ENCODE data around the gene RPS27A.

DNA sequence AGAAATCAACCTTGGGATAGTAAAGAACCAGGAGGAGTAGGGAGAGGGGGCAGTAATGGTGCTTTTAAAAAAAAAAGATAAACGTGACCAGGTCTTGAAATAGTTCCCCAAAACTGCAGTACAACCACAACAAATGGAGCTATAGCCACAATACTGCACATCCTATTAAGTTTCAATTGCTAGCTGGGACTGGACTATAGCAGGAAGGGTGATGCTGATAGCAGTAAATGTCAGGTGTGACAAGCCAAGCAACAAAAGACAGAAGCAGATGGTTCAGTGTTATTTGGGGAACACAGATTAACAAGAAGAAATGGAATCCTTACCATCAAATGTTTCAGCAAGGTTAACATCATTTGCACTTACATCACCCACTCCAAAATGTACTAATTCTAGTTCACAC is 10.1 kb downstream of the RPS27A start:
- TF ChIP-seq, protein P1, sequence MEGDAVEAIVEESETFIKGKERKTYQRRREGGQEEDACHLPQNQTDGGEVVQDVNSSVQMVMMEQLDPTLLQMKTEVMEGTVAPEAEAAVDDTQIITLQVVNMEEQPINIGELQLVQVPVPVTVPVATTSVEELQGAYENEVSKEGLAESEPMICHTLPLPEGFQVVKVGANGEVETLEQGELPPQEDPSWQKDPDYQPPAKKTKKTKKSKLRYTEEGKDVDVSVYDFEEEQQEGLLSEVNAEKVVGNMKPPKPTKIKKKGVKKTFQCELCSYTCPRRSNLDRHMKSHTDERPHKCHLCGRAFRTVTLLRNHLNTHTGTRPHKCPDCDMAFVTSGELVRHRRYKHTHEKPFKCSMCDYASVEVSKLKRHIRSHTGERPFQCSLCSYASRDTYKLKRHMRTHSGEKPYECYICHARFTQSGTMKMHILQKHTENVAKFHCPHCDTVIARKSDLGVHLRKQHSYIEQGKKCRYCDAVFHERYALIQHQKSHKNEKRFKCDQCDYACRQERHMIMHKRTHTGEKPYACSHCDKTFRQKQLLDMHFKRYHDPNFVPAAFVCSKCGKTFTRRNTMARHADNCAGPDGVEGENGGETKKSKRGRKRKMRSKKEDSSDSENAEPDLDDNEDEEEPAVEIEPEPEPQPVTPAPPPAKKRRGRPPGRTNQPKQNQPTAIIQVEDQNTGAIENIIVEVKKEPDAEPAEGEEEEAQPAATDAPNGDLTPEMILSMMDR (IDR thresholded peaks at IDR 0.05), result no peak
- no peak for TF ChIP-seq POLR2A (IDR thresholded peaks at IDR 0.05)
- no peak for TF ChIP-seq POLR2AphosphoS5 (IDR thresholded peaks at IDR 0.05; ENCODE audit: insufficient read depth in 1 of 2, low read depth in 1 of 2)
